H9 (cell line): ENCODE measurements around the gene LHFPL2. TPM values are rescaled to one million over a fixed set of nuclear protein-coding genes. Genes with fewer than 3 reads are reported as not detected.

Source experiments
- DNase-seq: peaks from one replicate; pipeline ENCODE4 v3.0.0-alpha.2; 2017
- H2AFZ ChIP-seq: one replicate; pipeline ENCODE4 v1.6.1; 2013; ENCODE audit warnings: mild to moderate bottlenecking, low read length, control low read depth, moderate library complexity
- H2AK5ac ChIP-seq: 2 replicates; pipeline ENCODE4 v1.6.1; 2013; ENCODE audit warnings: low read length, control low read depth, mixed read lengths; ENCODE audit not compliant: insufficient read length
- H2BK120ac ChIP-seq: one replicate; pipeline ENCODE4 v1.6.1; 2013; ENCODE audit warnings: low read depth, mild to moderate bottlenecking, low read length, control low read depth, inconsistent platforms; ENCODE audit not compliant: poor library complexity, severe bottlenecking
- H2BK12ac ChIP-seq: 2 replicates; pipeline ENCODE4 v1.6.1; 2013; ENCODE audit warnings: low read length, control low read depth, mixed read lengths, low read depth; ENCODE audit not compliant: insufficient read length
- H2BK15ac ChIP-seq: 2 replicates; pipeline ENCODE4 v1.6.1; 2013; ENCODE audit warnings: low read depth, low read length, control low read depth
- H2BK20ac ChIP-seq: one replicate; pipeline ENCODE4 v1.6.1; 2013; ENCODE audit warnings: low read depth, mild to moderate bottlenecking, low read length, control low read depth, inconsistent platforms; ENCODE audit not compliant: poor library complexity, severe bottlenecking
- H2BK5ac ChIP-seq: 2 replicates; pipeline ENCODE4 v1.6.1; 2013; ENCODE audit warnings: low read length, control low read depth, mixed read lengths; ENCODE audit not compliant: insufficient read length
- H3K14ac ChIP-seq: 2 replicates; pipeline ENCODE4 v1.6.1; 2013; ENCODE audit warnings: low read length, control low read depth; ENCODE audit not compliant: insufficient read depth
- H3K18ac ChIP-seq: 2 replicates; pipeline ENCODE4 v1.6.1; 2013; ENCODE audit warnings: low read depth, mild to moderate bottlenecking, mixed read lengths, low read length, control low read depth; ENCODE audit not compliant: insufficient read length
- H3K23ac ChIP-seq: 2 replicates; pipeline ENCODE4 v1.6.1; 2013; ENCODE audit warnings: low read length, control low read depth, mixed read lengths, low read depth; ENCODE audit not compliant: insufficient read length
- H3K23me2 ChIP-seq: 2 replicates; pipeline ENCODE4 v1.6.1; 2013; ENCODE audit warnings: low read depth, mild to moderate bottlenecking, mixed read lengths, low read length, control low read depth; ENCODE audit not compliant: insufficient read length, poor library complexity, severe bottlenecking
- H3K27ac ChIP-seq: 2 replicates; pipeline ENCODE4 v1.5.1; 2013; ENCODE audit warnings: low read length, control low read depth, mixed read lengths, low read depth; ENCODE audit not compliant: insufficient read length
- H3K27me3 ChIP-seq: 2 replicates; pipeline ENCODE4 v1.6.1; 2013; ENCODE audit warnings: low read length, control low read depth, inconsistent platforms; ENCODE audit not compliant: insufficient read depth
- H3K4ac ChIP-seq: 2 replicates; pipeline ENCODE4 v1.6.1; 2013; ENCODE audit warnings: low read depth, mild to moderate bottlenecking, control low read depth, inconsistent platforms, low read length, moderate library complexity
- H3K4me1 ChIP-seq: 2 replicates; pipeline ENCODE4 v1.6.1; 2013; ENCODE audit warnings: low read length, control low read depth, inconsistent platforms; ENCODE audit not compliant: insufficient read depth
- H3K4me2 ChIP-seq: 2 replicates; pipeline ENCODE4 v1.6.1; 2013; ENCODE audit warnings: low read length, control low read depth, mixed read lengths; ENCODE audit not compliant: insufficient read length, insufficient read depth
- H3K56ac ChIP-seq: 2 replicates; pipeline ENCODE4 v1.6.1; 2013; ENCODE audit warnings: low read depth, mild to moderate bottlenecking, mixed read lengths, low read length, control low read depth; ENCODE audit not compliant: insufficient read length
- H3K79me1 ChIP-seq: 2 replicates; pipeline ENCODE4 v1.6.1; 2013; ENCODE audit warnings: low read depth, mild to moderate bottlenecking, moderate library complexity, low read length, control low read depth, inconsistent platforms; ENCODE audit not compliant: insufficient read depth, poor library complexity, severe bottlenecking
- H3K79me2 ChIP-seq: 2 replicates; pipeline ENCODE4 v1.6.1; 2013; ENCODE audit warnings: low read length, control low read depth, inconsistent platforms; ENCODE audit not compliant: insufficient read depth
- H3K9ac ChIP-seq: 2 replicates; pipeline ENCODE4 v1.6.1; 2013; ENCODE audit warnings: low read length, control low read depth, mixed read lengths; ENCODE audit not compliant: insufficient read length; ENCODE audit errors: extremely low read depth
- H3K9me3 ChIP-seq: one replicate; pipeline ENCODE4 v1.6.1; 2013; ENCODE audit warnings: low read depth, low read length, inconsistent platforms; ENCODE audit not compliant: control insufficient read depth
- H3T11ph ChIP-seq: one replicate; pipeline ENCODE4 v1.6.1; 2013; ENCODE audit warnings: mild to moderate bottlenecking, low read length, control low read depth, inconsistent platforms
- H4K20me1 ChIP-seq: one replicate; pipeline ENCODE4 v1.6.1; 2013; ENCODE audit not compliant: control insufficient read depth, insufficient read length, insufficient read depth
- H4K5ac ChIP-seq: 2 replicates; pipeline ENCODE4 v1.6.1; 2013; ENCODE audit warnings: low read depth, mild to moderate bottlenecking, mixed read lengths, low read length, control low read depth; ENCODE audit not compliant: insufficient read length
- H4K8ac ChIP-seq: replicated peaks from 2 replicates; pipeline ENCODE4 v1.6.1; 2013; ENCODE audit warnings: low read length, control low read depth, mixed read lengths, low read depth; ENCODE audit not compliant: insufficient read length
- H4K91ac ChIP-seq: 2 replicates; pipeline ENCODE4 v1.6.1; 2013; ENCODE audit warnings: low read depth, mild to moderate bottlenecking, moderate library complexity, mixed read lengths, low read length, control low read depth; ENCODE audit not compliant: insufficient read length
- H3K27ac Mint-ChIP-seq, 3 experiments: 2 replicates in 2 of 3; 3 replicates in 1 of 3; pipeline ENCODE4 v1.8.0; 2020 to 2021; ENCODE audit warnings: mixed read lengths in 3 of 3, mild to moderate bottlenecking in 1 of 3, moderate library complexity in 1 of 3
- H3K27me3 Mint-ChIP-seq: 2 replicates; pipeline ENCODE4 v1.8.0; 2021; ENCODE audit warnings: low read depth, mild to moderate bottlenecking, moderate library complexity, mixed read lengths
- H3K36me3 Mint-ChIP-seq, 3 experiments: 2 replicates in 2 of 3; 3 replicates in 1 of 3; pipeline ENCODE4 v1.8.0; 2020 to 2021; ENCODE audit warnings: low read depth in 3 of 3, mixed read lengths in 3 of 3; ENCODE audit not compliant: insufficient read depth in 1 of 3
- H3K4me1 Mint-ChIP-seq, 2 experiments: 2 replicates each; pipeline ENCODE4 v1.8.0; 2020; ENCODE audit warnings: mixed read lengths in 2 of 2
- H3K4me3 Mint-ChIP-seq, 2 experiments: 2 replicates in 1 of 2; 3 replicates in 1 of 2; pipeline ENCODE4 v1.8.0; 2020 to 2021; ENCODE audit warnings: mild to moderate bottlenecking in 2 of 2, mixed read lengths in 2 of 2, moderate library complexity in 1 of 2
- H3K9me3 Mint-ChIP-seq, 2 experiments: 2 replicates in 1 of 2; 3 replicates in 1 of 2; pipeline ENCODE4 v1.8.0; 2020; ENCODE audit warnings: mild to moderate bottlenecking in 2 of 2, mixed read lengths in 2 of 2, moderate library complexity in 1 of 2
- CTCF ChIP-seq: fragments of 200-600 bp; sonication (generic); conservative IDR thresholded peaks from 3 replicates; pipeline ENCODE4 v1.8.0; 2021; ENCODE audit warnings: antibody characterized with exemption, mild to moderate bottlenecking
- WGBS: extraction: QIAGEN DNeasy Blood & Tissue Kit; methylation state at CpG from one replicate; pipeline ENCODE4 v1.1.7; 2013; ENCODE audit warnings: missing lambda C conversion rate, low lambda C conversion rate, mixed read lengths; ENCODE audit not compliant: insufficient read length; ENCODE audit errors: extremely low coverage; 5-methylcytosine and 5-hydroxymethylcytosine counted together
- total RNA-seq: library from RNA; stranded (reverse); gene quantifications from 2 replicates; pipeline ENCODE4 v1.2.1, GENCODE V29; 2021

The LHFPL2 gene
- total RNA-seq, 1 experiment from 2014 or later: 26.3 TPM

GRCh38 chr5:78629624-78630023 lies 18.9 kb downstream of the LHFPL2 start:
- Histone ChIP-seq H3K18ac (no peak overlapping the region), H3K79me2 (peaks cover 18% of the 10 kb centered on the region), H3K9me3 (no peaks in the 10 kb centered on the region), H2BK5ac (no peak overlapping the region), H3K4me2 (no peak overlapping the region), H3K79me1 (peaks cover 5% of the 10 kb centered on the region), H4K5ac (no peak overlapping the region), H2AFZ (no peak overlapping the region), H4K91ac (no peak overlapping the region), H3K14ac (no peak overlapping the region), H3K23ac (no peak overlapping the region), H2AK5ac (no peak overlapping the region), H3K4ac (no peak overlapping the region), H2BK120ac (no peak overlapping the region), H3T11ph (no peak overlapping the region), H4K8ac (no peak overlapping the region), H3K9ac (no peak overlapping the region), H2BK20ac (no peak overlapping the region), H2BK12ac (no peak overlapping the region), H3K56ac (no peak overlapping the region), H3K27me3 (no peaks in the 10 kb centered on the region), H3K4me1 (no peaks in the 10 kb centered on the region), H3K23me2 (no peaks in the 10 kb centered on the region), H2BK15ac (no peak overlapping the region), H4K20me1 (no peaks in the 10 kb centered on the region), H3K27ac (no peak overlapping the region)
- WGBS: no CpG with 5 or more reads among the region's 3 CpGs
- TF ChIP-seq CTCF: no peak
- no peak for DNase-seq
- Mint-ChIP-seq H3K36me3 (peaks cover 60 to 64% (median 62%) of the 10 kb centered on the region in 3 experiments; a peak in 6 of 7 replicates), H3K4me3 (no peak overlapping the region), H3K27ac (no peak overlapping the region), H3K4me1 (peaks cover 5 to 15% of the 10 kb centered on the region in 2 experiments), H3K9me3 (no peaks in the 10 kb centered on the region), H3K27me3 (no peaks in the 10 kb centered on the region)
